GM20000 (cell line): ENCODE results near the gene FOXL3.

Experiments
- DNase-seq: peaks from one replicate; pipeline ENCODE4 v3.0.0; 2012; ENCODE audit warnings: low spot score
- TF ChIP-seq, protein P1 (sequence below): IDR thresholded peaks from 2 replicates; pipeline ENCODE4 v1.5.1; 2012; ENCODE audit warnings: mild to moderate bottlenecking, control low read depth; ENCODE audit errors: extremely low read depth, missing control alignments

Gene FOXL3

GRCh38 chr7:251446-252175 is 38.4 kb upstream of the FOXL3 start:
- TF ChIP-seq, protein P1, sequence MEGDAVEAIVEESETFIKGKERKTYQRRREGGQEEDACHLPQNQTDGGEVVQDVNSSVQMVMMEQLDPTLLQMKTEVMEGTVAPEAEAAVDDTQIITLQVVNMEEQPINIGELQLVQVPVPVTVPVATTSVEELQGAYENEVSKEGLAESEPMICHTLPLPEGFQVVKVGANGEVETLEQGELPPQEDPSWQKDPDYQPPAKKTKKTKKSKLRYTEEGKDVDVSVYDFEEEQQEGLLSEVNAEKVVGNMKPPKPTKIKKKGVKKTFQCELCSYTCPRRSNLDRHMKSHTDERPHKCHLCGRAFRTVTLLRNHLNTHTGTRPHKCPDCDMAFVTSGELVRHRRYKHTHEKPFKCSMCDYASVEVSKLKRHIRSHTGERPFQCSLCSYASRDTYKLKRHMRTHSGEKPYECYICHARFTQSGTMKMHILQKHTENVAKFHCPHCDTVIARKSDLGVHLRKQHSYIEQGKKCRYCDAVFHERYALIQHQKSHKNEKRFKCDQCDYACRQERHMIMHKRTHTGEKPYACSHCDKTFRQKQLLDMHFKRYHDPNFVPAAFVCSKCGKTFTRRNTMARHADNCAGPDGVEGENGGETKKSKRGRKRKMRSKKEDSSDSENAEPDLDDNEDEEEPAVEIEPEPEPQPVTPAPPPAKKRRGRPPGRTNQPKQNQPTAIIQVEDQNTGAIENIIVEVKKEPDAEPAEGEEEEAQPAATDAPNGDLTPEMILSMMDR, result no peak
- DNase-seq, result no peak

- no peak for DNase-seq
- TF ChIP-seq, protein P1, result no peak
Measured at GRCh38 chr7:252216-252965, 37.6 kb upstream of the FOXL3 start.

- no peak for DNase-seq
- TF ChIP-seq, protein P1, result no peak
Measured at GRCh38 chr7:252981-253380, 37.0 kb upstream of the FOXL3 start.

DNA sequence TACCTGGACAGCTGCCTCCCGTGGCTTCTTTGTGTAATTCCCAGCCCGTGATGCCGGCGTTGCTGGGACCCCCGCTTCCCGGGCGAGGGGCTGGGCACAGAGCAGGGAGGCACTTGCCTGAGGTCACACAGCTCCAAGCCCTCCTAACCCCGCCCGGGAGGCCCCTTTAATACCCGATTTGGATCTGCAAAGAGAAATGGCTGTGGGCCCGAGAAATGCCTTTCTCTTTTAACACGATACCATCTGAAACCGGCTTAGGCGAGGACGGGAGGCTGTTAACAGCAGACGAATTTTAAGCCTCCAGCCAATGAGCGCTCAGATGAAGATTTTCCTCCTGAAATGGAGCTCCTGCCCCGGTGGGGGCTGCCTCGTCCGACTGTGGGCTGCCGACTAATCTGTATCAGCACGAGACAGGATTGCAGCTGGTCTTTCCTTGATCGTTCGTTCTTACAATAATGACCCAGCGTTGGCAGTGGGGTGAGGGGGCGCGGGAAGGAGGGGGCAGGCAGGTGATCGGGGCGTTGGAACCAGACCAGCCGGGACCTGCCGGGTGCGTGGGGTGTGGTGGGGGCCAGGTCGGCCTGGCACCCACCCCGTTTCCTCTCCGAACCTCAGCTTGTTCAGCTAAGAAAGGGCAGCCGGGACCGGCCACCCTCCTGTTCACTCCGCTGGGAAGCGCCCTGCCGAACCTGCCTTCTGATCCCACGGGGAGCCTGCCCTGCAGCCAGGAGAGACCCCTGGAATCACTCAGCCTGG is 36.2 kb upstream of the FOXL3 start:
- TF ChIP-seq, protein P1, result no peak
- no peak for DNase-seq

- TF ChIP-seq, protein P1, result no peak
- no peak for DNase-seq
Measured at GRCh38 chr7:254337-255037, 35.5 kb upstream of the FOXL3 start.

DNA sequence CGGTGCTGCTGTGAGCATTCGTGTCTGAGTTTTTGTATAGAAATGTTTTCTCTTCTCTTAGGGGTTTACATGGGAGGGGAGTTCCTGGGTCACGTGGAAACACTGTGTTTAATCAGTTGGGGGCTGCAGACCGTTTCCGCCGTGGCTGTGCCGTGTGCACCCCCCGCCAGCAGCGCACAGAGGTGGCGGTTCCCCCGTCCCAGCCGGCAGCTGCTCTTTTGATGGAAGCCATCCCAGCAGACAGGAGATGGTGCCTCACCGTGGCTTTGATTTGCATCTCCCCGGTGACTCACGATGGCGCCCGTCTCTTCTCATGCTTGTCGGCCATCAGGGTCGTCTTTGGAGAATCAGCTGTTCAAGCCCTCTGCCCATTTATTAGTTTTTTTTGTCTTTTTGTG is 34.9 kb upstream of the FOXL3 start:
- TF ChIP-seq, protein P1, result no peak
- DNase-seq, result no peak
